GM12875 (cell line): ENCODE measurements around the gene MIS18BP1.

ENCODE experiments used
- H3K4me3 ChIP-seq: one replicate; pipeline ENCODE4 v1.5.1; 2011; ENCODE audit warnings: low read depth, low read length, control low read depth
- TF ChIP-seq, protein P1 (sequence below): IDR thresholded peaks from 2 replicates; pipeline ENCODE4 v1.5.1; 2011; ENCODE audit warnings: low read depth, mild to moderate bottlenecking, control low read depth, inconsistent platforms, low read length, moderate library complexity, borderline replicate concordance; ENCODE audit not compliant: insufficient read depth

The MIS18BP1 gene

DNA sequence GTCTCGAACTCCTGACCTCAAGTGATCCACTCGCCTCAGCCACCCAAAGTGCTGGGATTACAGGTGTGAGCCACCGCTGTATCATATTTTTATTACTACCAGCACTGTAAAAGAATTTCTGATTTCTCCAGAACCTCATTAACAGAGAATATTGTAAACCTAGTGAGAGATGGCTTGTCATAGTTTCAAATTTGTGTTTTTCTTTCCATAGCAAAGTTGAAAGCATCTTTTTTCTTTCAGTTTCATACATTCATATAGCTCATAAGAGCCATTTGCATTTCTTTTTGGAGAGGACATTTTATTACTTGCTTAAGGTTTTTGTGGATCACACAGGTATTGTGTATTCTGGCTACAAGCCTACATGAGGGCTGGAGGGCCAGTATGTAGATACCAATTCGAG, 58.0 kb downstream of the MIS18BP1 start:
- no peak overlapping the region for H3K4me3 ChIP-seq
- TF ChIP-seq, protein P1, sequence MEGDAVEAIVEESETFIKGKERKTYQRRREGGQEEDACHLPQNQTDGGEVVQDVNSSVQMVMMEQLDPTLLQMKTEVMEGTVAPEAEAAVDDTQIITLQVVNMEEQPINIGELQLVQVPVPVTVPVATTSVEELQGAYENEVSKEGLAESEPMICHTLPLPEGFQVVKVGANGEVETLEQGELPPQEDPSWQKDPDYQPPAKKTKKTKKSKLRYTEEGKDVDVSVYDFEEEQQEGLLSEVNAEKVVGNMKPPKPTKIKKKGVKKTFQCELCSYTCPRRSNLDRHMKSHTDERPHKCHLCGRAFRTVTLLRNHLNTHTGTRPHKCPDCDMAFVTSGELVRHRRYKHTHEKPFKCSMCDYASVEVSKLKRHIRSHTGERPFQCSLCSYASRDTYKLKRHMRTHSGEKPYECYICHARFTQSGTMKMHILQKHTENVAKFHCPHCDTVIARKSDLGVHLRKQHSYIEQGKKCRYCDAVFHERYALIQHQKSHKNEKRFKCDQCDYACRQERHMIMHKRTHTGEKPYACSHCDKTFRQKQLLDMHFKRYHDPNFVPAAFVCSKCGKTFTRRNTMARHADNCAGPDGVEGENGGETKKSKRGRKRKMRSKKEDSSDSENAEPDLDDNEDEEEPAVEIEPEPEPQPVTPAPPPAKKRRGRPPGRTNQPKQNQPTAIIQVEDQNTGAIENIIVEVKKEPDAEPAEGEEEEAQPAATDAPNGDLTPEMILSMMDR = no peak

DNA sequence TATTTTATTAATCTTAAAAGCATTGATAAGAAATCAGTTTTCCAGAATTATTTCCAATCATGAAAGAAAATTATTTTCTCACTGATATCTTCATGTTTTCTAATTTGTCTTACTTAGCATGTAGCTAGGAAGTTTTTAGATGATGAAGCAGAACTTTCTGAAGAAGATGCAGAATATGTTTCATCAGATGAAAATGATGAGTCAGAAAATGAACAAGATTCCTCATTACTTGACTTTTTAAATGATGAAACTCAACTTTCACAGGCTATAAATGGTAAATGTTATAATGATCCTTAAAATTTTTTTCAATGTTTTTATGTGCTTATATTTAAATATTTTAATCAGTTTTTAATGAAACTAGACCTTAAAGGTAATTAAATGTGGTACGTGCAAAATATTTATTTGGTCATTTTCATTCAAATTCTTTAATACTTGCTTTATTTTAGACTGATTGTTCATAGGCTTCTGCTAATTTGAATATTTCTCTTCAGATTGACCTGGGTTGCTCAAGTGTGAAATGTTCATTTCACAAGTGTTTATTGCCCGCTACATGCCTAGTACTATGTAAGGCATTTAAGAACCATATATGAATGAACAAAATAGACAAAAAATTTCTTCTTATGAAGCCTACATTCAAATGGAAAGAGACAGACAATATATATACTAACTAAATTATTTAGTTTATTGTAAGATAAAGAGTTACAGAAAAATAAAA, 67.7 kb downstream of the MIS18BP1 start:
- no peak overlapping the region for H3K4me3 ChIP-seq
- TF ChIP-seq, protein P1 = no peak

GRCh38 chr14:45181806-45182205, 71.2 kb downstream of the MIS18BP1 start:
- H3K4me3 ChIP-seq = no peak overlapping the region
- TF ChIP-seq, protein P1 = no peak

GRCh38 chr14:45181329-45181728, 71.7 kb downstream of the MIS18BP1 start:
- no peak overlapping the region for H3K4me3 ChIP-seq
- TF ChIP-seq, protein P1 = no peak

DNA sequence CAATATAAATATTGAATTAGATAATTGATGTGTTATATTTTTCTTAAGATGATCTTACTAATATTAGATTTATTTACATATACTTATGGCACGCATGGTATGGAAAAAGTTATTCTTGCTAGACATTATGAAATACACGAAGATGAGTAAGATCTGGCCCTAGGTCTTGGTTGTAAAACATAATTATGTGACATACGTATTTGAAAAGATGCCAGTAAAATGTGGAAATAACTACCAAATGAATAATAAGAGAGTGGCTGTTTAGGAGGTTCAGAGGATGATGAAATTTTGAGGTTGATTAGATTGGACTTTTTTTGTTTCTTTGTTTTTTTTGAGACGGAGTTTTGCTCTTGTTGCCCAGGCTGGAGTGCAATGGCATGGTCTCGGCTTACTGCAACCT, 75.9 kb downstream of the MIS18BP1 start:
- no peak overlapping the region for H3K4me3 ChIP-seq
- TF ChIP-seq, protein P1 = no peak

DNA sequence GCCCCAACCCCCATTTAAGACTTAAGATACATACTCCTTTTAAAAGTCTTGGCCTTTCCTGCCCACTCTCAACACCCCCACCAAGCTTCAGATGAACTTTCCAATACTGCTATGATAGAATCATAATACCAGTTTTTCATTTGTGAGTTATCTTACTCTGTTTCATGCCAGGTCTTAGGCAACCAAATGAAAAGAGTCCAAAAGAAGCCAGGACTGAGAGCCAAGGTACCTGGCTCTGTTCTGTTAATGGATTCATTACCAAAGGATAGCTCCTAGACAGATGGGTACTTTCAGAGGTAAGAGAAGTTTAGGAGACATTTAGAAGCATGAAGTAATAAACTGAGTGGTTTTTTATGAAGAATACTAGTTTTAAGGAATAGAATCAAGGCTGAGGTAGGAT, 83.1 kb downstream of the MIS18BP1 start:
- H3K4me3 ChIP-seq = no peak overlapping the region
- TF ChIP-seq, protein P1 = no peak

- TF ChIP-seq, protein P1 = no peak
- no peak overlapping the region for H3K4me3 ChIP-seq
Measured at GRCh38 chr14:45156067-45156466, 96.9 kb downstream of the MIS18BP1 start.
